Measurements from ENCODE around the gene EFNB2. TPM values are rescaled to one million over a fixed set of nuclear protein-coding genes. Genes with fewer than 3 reads are reported as not detected.
A peak's percentile ranks its signal among the peaks of the same experiment; 100 is the strongest.

The EFNB2 gene
- total RNA-seq, 1 experiment from 2014 or later = 16.9 TPM

DNA sequence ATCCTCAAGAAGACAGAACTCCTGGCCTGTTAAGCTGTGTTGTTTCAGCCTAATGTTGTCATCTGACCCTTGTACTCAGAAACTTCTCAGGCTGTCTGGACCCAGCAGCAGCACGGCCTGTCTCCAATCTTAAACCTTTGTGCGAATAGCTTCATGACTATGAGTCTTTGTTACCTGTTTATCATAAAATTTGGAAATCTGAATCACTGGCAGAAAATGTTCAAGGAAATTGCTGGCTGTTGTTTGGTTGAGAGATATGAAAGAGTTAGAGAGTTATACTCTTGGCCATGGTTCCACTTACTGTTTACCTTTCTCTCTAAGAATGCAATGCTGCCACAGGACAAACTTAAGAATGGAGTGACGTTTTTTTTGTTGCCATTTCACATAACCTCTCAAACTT is 59.6 kb downstream of the EFNB2 start:
- H3K36me3 Mint-ChIP-seq (ENCODE audit: insufficient read depth, unreplicated experiment) = no peaks in the 10 kb centered on the region
- H3K9me3 Mint-ChIP-seq (ENCODE audit: low read depth, unreplicated experiment) = no peaks in the 10 kb centered on the region
- peaks cover 8% of the 10 kb centered on the region for H3K4me1 Mint-ChIP-seq (ENCODE audit: low read depth, unreplicated experiment)
- no peaks in the 10 kb centered on the region for H3K27me3 Mint-ChIP-seq (ENCODE audit: unreplicated experiment)
- intact Hi-C loops (cut with micrococcal nuclease; ENCODE audit: unreplicated experiment) = loop anchor here (10.0 kb wide), 1 partner anchor 131 kb away; no protein-coding TSS in a partner anchor
- H3K27ac Mint-ChIP-seq (ENCODE audit: unreplicated experiment) = no peak overlapping the region
- peak; percentile 14 for DNase-seq
- no TSS peak for BruUV-seq (replicated peaks)
- TF ChIP-seq, protein P1, sequence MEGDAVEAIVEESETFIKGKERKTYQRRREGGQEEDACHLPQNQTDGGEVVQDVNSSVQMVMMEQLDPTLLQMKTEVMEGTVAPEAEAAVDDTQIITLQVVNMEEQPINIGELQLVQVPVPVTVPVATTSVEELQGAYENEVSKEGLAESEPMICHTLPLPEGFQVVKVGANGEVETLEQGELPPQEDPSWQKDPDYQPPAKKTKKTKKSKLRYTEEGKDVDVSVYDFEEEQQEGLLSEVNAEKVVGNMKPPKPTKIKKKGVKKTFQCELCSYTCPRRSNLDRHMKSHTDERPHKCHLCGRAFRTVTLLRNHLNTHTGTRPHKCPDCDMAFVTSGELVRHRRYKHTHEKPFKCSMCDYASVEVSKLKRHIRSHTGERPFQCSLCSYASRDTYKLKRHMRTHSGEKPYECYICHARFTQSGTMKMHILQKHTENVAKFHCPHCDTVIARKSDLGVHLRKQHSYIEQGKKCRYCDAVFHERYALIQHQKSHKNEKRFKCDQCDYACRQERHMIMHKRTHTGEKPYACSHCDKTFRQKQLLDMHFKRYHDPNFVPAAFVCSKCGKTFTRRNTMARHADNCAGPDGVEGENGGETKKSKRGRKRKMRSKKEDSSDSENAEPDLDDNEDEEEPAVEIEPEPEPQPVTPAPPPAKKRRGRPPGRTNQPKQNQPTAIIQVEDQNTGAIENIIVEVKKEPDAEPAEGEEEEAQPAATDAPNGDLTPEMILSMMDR (IDR thresholded peaks at IDR 0.05; ENCODE audit: unreplicated experiment) = no peak
- CTCF ChIA-PET = interaction anchor here (1.0 kb wide), 1 partner anchor 12 kb away, joined by 3 read pairs; no protein-coding TSS in a partner anchor
- H3K4me3 Mint-ChIP-seq (ENCODE audit: low read depth, unreplicated experiment) = no peak overlapping the region

DNA sequence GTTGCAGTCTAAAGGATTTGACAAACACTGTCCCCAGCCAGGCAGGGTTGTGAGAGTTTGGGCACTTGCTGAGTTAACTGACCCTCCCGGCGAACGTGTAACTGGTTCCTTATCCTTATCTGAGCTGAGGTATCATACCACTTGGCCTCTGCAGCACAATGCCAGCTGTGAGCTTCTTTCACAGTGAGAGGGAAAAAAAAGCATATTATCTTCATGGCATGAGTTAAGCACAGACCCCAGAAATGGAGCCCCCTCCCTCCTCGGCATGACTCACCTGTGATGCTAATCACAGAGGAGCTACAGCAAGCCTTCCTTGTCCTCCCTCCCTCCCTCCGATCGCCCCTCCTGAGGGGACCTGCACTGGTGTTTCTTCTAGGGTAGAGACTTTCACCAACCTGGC is 60.5 kb downstream of the EFNB2 start:
- intact Hi-C loops (cut with micrococcal nuclease; ENCODE audit: unreplicated experiment) = loop anchor here (10.0 kb wide), 1 partner anchor 130 kb away; no protein-coding TSS in a partner anchor
- no TSS peak for BruUV-seq (replicated peaks)
- H3K27ac Mint-ChIP-seq (ENCODE audit: unreplicated experiment) = no peak overlapping the region

DNA sequence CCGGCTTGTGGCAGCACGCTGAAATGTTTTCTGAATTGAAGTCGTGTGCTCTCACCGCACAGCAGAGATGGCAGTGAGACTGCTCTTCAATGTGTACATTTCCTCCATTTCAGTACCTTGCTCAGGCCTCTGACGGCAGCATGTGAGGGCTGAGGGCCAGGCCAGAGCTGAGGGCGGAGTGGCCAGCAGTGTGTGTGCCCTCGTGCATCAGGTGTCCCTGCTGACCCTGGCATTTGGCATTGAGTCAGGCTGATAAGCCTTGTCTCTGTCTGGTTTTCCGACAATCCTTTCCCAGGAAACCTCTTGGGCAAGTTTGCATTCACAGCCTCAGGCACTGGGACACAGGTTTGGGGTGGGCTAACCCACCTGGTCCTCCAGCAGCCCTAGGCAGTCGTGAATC is 62.3 kb downstream of the EFNB2 start:
- CTCF ChIA-PET = no interaction called here
- H3K9me3 Mint-ChIP-seq (ENCODE audit: low read depth, unreplicated experiment) = no peaks in the 10 kb centered on the region
- no peak overlapping the region for H3K4me3 Mint-ChIP-seq (ENCODE audit: low read depth, unreplicated experiment)
- BruUV-seq (replicated peaks) = no TSS peak
- peaks cover 8% of the 10 kb centered on the region for H3K4me1 Mint-ChIP-seq (ENCODE audit: low read depth, unreplicated experiment)
- no peaks in the 10 kb centered on the region for H3K36me3 Mint-ChIP-seq (ENCODE audit: insufficient read depth, unreplicated experiment)
- TF ChIP-seq, protein P1 (IDR thresholded peaks at IDR 0.05; ENCODE audit: unreplicated experiment) = no peak
- intact Hi-C loops (cut with micrococcal nuclease; ENCODE audit: unreplicated experiment) = loop anchor here (10.0 kb wide), 1 partner anchor 128 kb away; no protein-coding TSS in a partner anchor
- no peak for DNase-seq
- H3K27me3 Mint-ChIP-seq (ENCODE audit: unreplicated experiment) = no peaks in the 10 kb centered on the region
- no peak overlapping the region for H3K27ac Mint-ChIP-seq (ENCODE audit: unreplicated experiment)

More for the DNA sequence above, 60.5 kb downstream of the EFNB2 start:
- Mint-ChIP-seq H3K27me3 (ENCODE audit: unreplicated experiment) (no peaks in the 10 kb centered on the region), H3K36me3 (ENCODE audit: insufficient read depth, unreplicated experiment) (no peaks in the 10 kb centered on the region), H3K4me3 (ENCODE audit: low read depth, unreplicated experiment) (no peak overlapping the region), H3K4me1 (ENCODE audit: low read depth, unreplicated experiment) (peaks cover 8% of the 10 kb centered on the region), H3K9me3 (ENCODE audit: low read depth, unreplicated experiment) (no peaks in the 10 kb centered on the region)
- DNase-seq = no peak
- CTCF ChIA-PET = interaction anchor here (0.9 to 1.0 kb wide), 2 partner anchors 13 to 131 kb away, joined by 3 read pairs; no protein-coding TSS in a partner anchor
- TF ChIP-seq, protein P1 (IDR thresholded peaks at IDR 0.05; ENCODE audit: unreplicated experiment) = no peak

DNA sequence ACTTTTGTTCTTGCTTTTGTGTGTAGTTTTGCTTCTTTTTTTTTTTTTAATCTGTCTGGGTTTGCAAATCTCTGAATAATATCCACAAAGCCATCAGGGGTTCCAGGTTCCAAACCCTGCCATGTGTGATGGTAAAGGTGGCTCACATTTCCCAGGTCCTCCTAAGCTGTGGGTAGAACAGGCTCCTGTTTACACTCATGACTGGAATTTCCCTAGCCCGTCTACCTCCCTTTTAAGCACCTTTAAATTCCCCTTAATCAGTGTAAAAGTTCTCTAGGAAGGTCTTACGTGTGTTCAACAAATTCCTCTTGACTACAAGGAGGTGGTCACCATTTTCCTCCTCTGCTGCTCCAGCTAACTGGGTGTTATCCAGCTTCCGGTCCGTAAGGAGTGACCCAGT is 62.8 kb downstream of the EFNB2 start:
- peak overlapping the region; percentile 61 for H3K4me3 Mint-ChIP-seq (ENCODE audit: low read depth, unreplicated experiment)
- TF ChIP-seq, protein P1 (IDR thresholded peaks at IDR 0.05; ENCODE audit: unreplicated experiment) = no peak
- intact Hi-C loops (cut with micrococcal nuclease; ENCODE audit: unreplicated experiment) = loop anchor here (10.0 kb wide), 1 partner anchor 128 kb away; no protein-coding TSS in a partner anchor
- CTCF ChIA-PET = no interaction called here
- peak overlapping the region; percentile 74 for H3K27ac Mint-ChIP-seq (ENCODE audit: unreplicated experiment)
- BruUV-seq (replicated peaks) = no TSS peak
- peaks cover 8% of the 10 kb centered on the region for H3K4me1 Mint-ChIP-seq (ENCODE audit: low read depth, unreplicated experiment)
- no peaks in the 10 kb centered on the region for H3K27me3 Mint-ChIP-seq (ENCODE audit: unreplicated experiment)
- H3K36me3 Mint-ChIP-seq (ENCODE audit: insufficient read depth, unreplicated experiment) = no peaks in the 10 kb centered on the region
- DNase-seq = no peak
- H3K9me3 Mint-ChIP-seq (ENCODE audit: low read depth, unreplicated experiment) = no peaks in the 10 kb centered on the region
